Measurements from ENCODE around the gene GCNT3.

The GCNT3 gene

GRCh38 chr15:59595434-59595915 lies 16.1 kb upstream of the GCNT3 start:
- no peak for DNase-seq (ENCODE audit: insufficient read length, low spot score)
- FAIRE-seq: no peak
- no peak for TF ChIP-seq CTCF (IDR thresholded peaks at IDR 0.05; ENCODE audit: insufficient read depth, missing control alignments)

DNA sequence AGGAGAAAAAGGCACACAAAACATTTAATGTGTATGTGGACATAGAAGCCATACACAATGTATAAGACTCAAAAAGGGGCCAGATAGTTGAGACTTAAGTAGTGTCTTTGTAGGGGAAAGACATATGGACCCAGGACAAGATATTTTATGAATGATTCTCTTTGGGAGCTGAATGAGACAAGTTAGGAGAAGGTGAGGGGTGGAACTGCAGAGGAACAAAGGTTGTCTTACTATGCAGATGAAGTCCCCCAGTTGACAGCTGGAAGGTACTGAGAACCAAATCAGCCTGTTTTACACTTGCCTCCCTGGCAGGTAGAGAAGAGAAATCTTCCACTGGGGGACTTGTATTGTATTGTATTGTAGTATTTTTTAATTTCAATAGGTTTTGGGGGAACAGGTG lies 14.9 kb upstream of the GCNT3 start:
- no peak for TF ChIP-seq CTCF (IDR thresholded peaks at IDR 0.05; ENCODE audit: insufficient read depth, missing control alignments)
- FAIRE-seq: no peak
- no peak for DNase-seq (ENCODE audit: insufficient read length, low spot score)

GRCh38 chr15:59598461-59598860 lies 13.1 kb upstream of the GCNT3 start:
- no peak for FAIRE-seq
- no peak for DNase-seq (ENCODE audit: insufficient read length, low spot score)
- no peak for TF ChIP-seq CTCF (IDR thresholded peaks at IDR 0.05; ENCODE audit: insufficient read depth, missing control alignments)

- no peak for TF ChIP-seq CTCF (IDR thresholded peaks at IDR 0.05; ENCODE audit: insufficient read depth, missing control alignments)
Observed at GRCh38 chr15:59605994-59606393, 5.6 kb upstream of the GCNT3 start.

GRCh38 chr15:59609730-59610712 lies 1.6 kb upstream of the GCNT3 start:
- FAIRE-seq (no peak), DNase-seq (ENCODE audit: insufficient read length, low spot score) (no peak)
- no peak for TF ChIP-seq CTCF (IDR thresholded peaks at IDR 0.05; ENCODE audit: insufficient read depth, missing control alignments)

More at GRCh38 chr15:59605994-59606393, 5.6 kb upstream of the GCNT3 start:
- FAIRE-seq (no peak), DNase-seq (ENCODE audit: insufficient read length, low spot score) (no peak)

GRCh38 chr15:59614153-59614552 lies 2.6 kb downstream of the GCNT3 start:
- no peak for FAIRE-seq

More at GRCh38 chr15:59614153-59614552, 2.6 kb downstream of the GCNT3 start:
- TF ChIP-seq CTCF (IDR thresholded peaks at IDR 0.05; ENCODE audit: insufficient read depth, missing control alignments): no peak
- DNase-seq (ENCODE audit: insufficient read length, low spot score): no peak
